ENCODE measurements around the gene SIPA1L3. TPM values are rescaled to one million over a fixed set of nuclear protein-coding genes. Genes with fewer than 3 reads are reported as not detected.

The SIPA1L3 gene
- total and polyA plus RNA-seq, 2 of the 13 experiments (the other 11 are each of a cell fraction or from before 2014, with no cell fraction given): 5.5 to 7.7 TPM

- no peak for TF ChIP-seq ATF4 (CRISPR knock-in tag; IDR thresholded peaks at IDR 0.05)
- TF ChIP-seq USF2 (IDR thresholded peaks at IDR 0.05; ENCODE audit: low read depth, low read length): no peak
- no peak for TF ChIP-seq USF2 (CRISPR knock-in tag; IDR thresholded peaks at IDR 0.05; ENCODE audit: borderline replicate concordance)
- TF ChIP-seq HOMEZ (CRISPR knock-in tag; IDR thresholded peaks at IDR 0.05; ENCODE audit: low read depth): no peak
- no peak for TF ChIP-seq LCORL (IDR thresholded peaks at IDR 0.05)
- no peak for TF ChIP-seq LCORL (CRISPR knock-in tag; IDR thresholded peaks at IDR 0.05)
- TF ChIP-seq ZNF576 (CRISPR knock-in tag; IDR thresholded peaks at IDR 0.05): no peak
- no peak for TF ChIP-seq ZNF441 (CRISPR knock-in tag; IDR thresholded peaks at IDR 0.05; ENCODE audit: borderline replicate concordance)
- TF ChIP-seq KDM2A (CRISPR knock-in tag; IDR thresholded peaks at IDR 0.05; ENCODE audit: borderline replicate concordance, low read depth): no peak
- no peak for TF ChIP-seq NFYB (CRISPR knock-in tag; IDR thresholded peaks at IDR 0.05)
- TF ChIP-seq HNF4A (CRISPR knock-in tag; IDR thresholded peaks at IDR 0.05): no peak
- no peak for TF ChIP-seq BORCS8-MEF2B (CRISPR knock-in tag; IDR thresholded peaks at IDR 0.05)
These were observed 218.2 kb downstream of the SIPA1L3 start (continued) for GRCh38 chr19:38125238-38125637.
